ENCODE data around the gene ZNF519.
"Not testable (repeated sequence)": the region's sequence is repeated elsewhere in the genome, so short reads cannot be mapped to it uniquely, and the experiment has no call there.

DNA sequence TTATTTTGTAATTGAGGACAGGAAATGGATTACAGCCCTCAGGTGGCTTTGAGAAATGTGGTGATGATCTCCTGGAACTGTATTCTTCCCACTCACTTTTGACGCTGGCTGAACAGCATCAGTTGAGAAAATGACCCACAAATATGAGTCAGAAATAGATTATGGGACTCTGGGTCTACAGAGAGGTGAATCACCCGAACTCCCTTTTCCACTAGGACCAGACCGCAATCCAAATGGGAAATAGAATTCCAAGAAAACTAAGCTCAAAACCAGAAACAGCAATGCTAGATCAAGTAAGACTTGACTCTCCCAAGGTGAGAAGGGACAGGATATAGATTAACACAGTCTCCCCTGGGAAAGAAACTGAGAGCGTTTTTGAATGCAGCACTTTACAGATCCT is 5.7 kb upstream of the ZNF519 start:
- TF ChIP-seq POLR2A, CTCF, EP300 (IDR thresholded peaks at IDR 0.05): not testable (repeated sequence)

All from sigmoid colon (tissue), 4 donors.